Ishikawa (cell line): ENCODE measurements around the gene DMAC2.

Experiments used
- CEBPB ChIP-seq: IDR thresholded peaks from 2 replicates; pipeline ENCODE4 v1.6.1; 2012
- CREB1 ChIP-seq: IDR thresholded peaks from 2 replicates; pipeline ENCODE4 v1.6.1; 2012; ENCODE audit warnings: low read depth
- EP300 ChIP-seq: IDR thresholded peaks from 2 replicates; pipeline ENCODE4 v1.6.1; 2012; ENCODE audit warnings: borderline replicate concordance
- FOXM1 ChIP-seq: IDR thresholded peaks from 2 replicates; pipeline ENCODE4 v1.6.1; 2012; ENCODE audit warnings: low read depth, borderline replicate concordance
- MAX ChIP-seq: IDR thresholded peaks from 2 replicates; pipeline ENCODE4 v1.6.1; 2012
- NFIC ChIP-seq: IDR thresholded peaks from 2 replicates; pipeline ENCODE4 v1.6.1; 2012
- RAD21 ChIP-seq: IDR thresholded peaks from 2 replicates; pipeline ENCODE4 v1.6.1; 2012; ENCODE audit warnings: low read depth
- REST ChIP-seq: IDR thresholded peaks from 2 replicates; pipeline ENCODE4 v1.6.1; 2012; ENCODE audit warnings: low read depth, mild to moderate bottlenecking
- TAF1 ChIP-seq: IDR thresholded peaks from 2 replicates; pipeline ENCODE4 v1.6.1; 2012; ENCODE audit warnings: low read depth, mild to moderate bottlenecking
- TEAD4 ChIP-seq: IDR thresholded peaks from 2 replicates; pipeline ENCODE4 v1.6.1; 2012
- YY1 ChIP-seq: IDR thresholded peaks from 2 replicates; pipeline ENCODE4 v1.6.1; 2012; ENCODE audit warnings: low read depth

- no peak for TF ChIP-seq RAD21
- no peak for TF ChIP-seq CEBPB
- TF ChIP-seq MAX: no peak
- TF ChIP-seq TEAD4: no peak
- no peak for TF ChIP-seq EP300
- TF ChIP-seq CREB1: no peak
- TF ChIP-seq YY1: no peak
- no peak for TF ChIP-seq TAF1
- TF ChIP-seq NFIC: no peak
- no peak for TF ChIP-seq REST
- TF ChIP-seq FOXM1: no peak
These were observed 12.6 kb downstream of the DMAC2 start, which contains the start of gene B3GNT8 for GRCh38 chr19:41426952-41427646.
